Activated T-helper 2 cell treated with anti-CD3 and anti-CD28 coated beads, Interferon-gamma antibody, Interleukin-2, Interleukin-4, amounts not matched to agents 10 μg/mL and 5 μg/mL and 100 μg/mL, durations not matched to agents 14 hours and 24 hours and 36 hours (primary cell): ENCODE results near the gene POGZ. TPM values are rescaled to one million over a fixed set of nuclear protein-coding genes. Genes with fewer than 3 reads are reported as not detected.
A peak's percentile ranks its signal among the peaks of the same experiment; 100 is the strongest.
"Not testable (repeated sequence)": the region's sequence is repeated elsewhere in the genome, so short reads cannot be mapped to it uniquely, and the experiment has no call there.

Experiments used
- DNase-seq: peaks from one replicate; pipeline ENCODE4 v3.0.0; 2021; ENCODE audit warnings: low spot score
- H3K27ac Mint-ChIP-seq: one replicate; pipeline ENCODE4 v1.8.0; 2021; ENCODE audit warnings: mixed read lengths
- H3K27me3 Mint-ChIP-seq: one replicate; pipeline ENCODE4 v1.8.0; 2021; ENCODE audit warnings: low read depth, mixed read lengths
- H3K36me3 Mint-ChIP-seq: one replicate; pipeline ENCODE4 v1.8.0; 2021; ENCODE audit warnings: low read depth, mixed read lengths
- H3K4me1 Mint-ChIP-seq: one replicate; pipeline ENCODE4 v1.8.0; 2021; ENCODE audit warnings: low read depth, mixed read lengths
- H3K4me3 Mint-ChIP-seq: one replicate; pipeline ENCODE4 v1.8.0; 2021; ENCODE audit warnings: low read depth, mild to moderate bottlenecking, moderate library complexity, mixed read lengths
- H3K9me3 Mint-ChIP-seq: one replicate; pipeline ENCODE4 v1.8.0; 2021; ENCODE audit warnings: mixed read lengths
- intact Hi-C: fragments of 100-400 bp; cut with micrococcal nuclease; formaldehyde crosslinking; loops from one replicate; pipeline ENCODE4 v1.15.1; 2023
- total RNA-seq: library from RNA; stranded (reverse); gene quantifications from 2 replicates; pipeline ENCODE4 v1.2.3, GENCODE V29; 2022

Gene POGZ
- total RNA-seq, 1 donor from 2014 or later: 89.1 TPM

DNA sequence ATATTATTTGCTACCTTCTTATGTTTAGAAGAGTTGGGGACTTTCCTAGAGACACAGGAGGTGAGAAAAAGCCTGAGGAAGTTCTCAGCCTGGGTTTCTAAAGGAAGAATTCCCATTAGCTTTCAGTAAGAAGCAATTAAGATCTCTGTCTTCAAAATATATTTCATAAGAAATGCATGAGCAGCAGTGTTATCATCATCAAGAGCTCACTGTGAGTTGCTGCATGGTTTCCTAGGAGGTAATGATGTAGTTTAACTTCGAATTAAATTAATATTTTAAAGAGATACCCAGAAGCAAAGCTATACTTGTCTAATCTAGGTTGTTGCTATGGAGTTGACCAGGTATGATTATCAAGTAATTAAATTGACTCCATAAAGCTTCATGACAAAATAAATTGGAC, 5.7 kb upstream of the POGZ start:
- H3K27me3 Mint-ChIP-seq: peaks cover 25% of the 10 kb centered on the region
- H3K27ac Mint-ChIP-seq: no peak overlapping the region
- no peaks in the 10 kb centered on the region for H3K36me3 Mint-ChIP-seq
- no peak overlapping the region for H3K4me3 Mint-ChIP-seq
- H3K9me3 Mint-ChIP-seq: no peaks in the 10 kb centered on the region
- DNase-seq: no peak
- intact Hi-C loops: no loop called here
- no peaks in the 10 kb centered on the region for H3K4me1 Mint-ChIP-seq

DNA sequence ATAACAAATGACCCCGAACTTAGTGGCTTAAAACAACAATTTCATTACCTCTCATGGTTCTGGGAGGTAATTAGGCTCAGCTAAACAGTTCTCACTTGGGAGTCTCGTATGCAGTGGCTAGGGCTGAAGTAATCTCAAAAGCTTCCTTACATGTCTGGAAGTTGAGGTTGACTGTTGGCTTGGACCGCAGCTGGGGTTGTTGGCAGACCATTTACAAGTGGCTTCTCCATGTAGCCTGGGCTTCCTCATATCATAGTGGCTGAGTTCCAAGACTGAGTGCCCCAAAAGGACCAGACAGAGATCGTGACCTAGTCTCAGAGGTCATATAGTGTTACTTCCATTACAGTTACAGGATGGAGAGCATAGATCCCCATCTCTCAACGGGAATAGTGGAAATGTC, 2.4 kb upstream of the POGZ start:
- Mint-ChIP-seq H3K36me3 (peaks cover 5% of the 10 kb centered on the region), H3K9me3 (no peaks in the 10 kb centered on the region), H3K27ac (no peak overlapping the region), H3K27me3 (peaks cover 20% of the 10 kb centered on the region), H3K4me3 (no peak overlapping the region), H3K4me1 (peaks cover 12% of the 10 kb centered on the region)
- DNase-seq: no peak
- intact Hi-C loops: no loop called here

GRCh38 chr1:151458802-151459330, 428 bp downstream of the POGZ start:
- Mint-ChIP-seq H3K27ac (peak overlapping the region; percentile 81), H3K4me1 (peaks cover 17% of the 10 kb centered on the region), H3K36me3 (peaks cover 11% of the 10 kb centered on the region), H3K27me3 (peaks cover 8% of the 10 kb centered on the region), H3K4me3 (peak overlapping the region; percentile 79), H3K9me3 (no peaks in the 10 kb centered on the region)
- DNase-seq: peak; percentile 40
- intact Hi-C loops: loop anchor here (1.0 to 10.0 kb wide), 7 partner anchors 14 to 576 kb away; partner anchors contain the start of genes C2CD4D, CGN, RORC and S100A11

DNA sequence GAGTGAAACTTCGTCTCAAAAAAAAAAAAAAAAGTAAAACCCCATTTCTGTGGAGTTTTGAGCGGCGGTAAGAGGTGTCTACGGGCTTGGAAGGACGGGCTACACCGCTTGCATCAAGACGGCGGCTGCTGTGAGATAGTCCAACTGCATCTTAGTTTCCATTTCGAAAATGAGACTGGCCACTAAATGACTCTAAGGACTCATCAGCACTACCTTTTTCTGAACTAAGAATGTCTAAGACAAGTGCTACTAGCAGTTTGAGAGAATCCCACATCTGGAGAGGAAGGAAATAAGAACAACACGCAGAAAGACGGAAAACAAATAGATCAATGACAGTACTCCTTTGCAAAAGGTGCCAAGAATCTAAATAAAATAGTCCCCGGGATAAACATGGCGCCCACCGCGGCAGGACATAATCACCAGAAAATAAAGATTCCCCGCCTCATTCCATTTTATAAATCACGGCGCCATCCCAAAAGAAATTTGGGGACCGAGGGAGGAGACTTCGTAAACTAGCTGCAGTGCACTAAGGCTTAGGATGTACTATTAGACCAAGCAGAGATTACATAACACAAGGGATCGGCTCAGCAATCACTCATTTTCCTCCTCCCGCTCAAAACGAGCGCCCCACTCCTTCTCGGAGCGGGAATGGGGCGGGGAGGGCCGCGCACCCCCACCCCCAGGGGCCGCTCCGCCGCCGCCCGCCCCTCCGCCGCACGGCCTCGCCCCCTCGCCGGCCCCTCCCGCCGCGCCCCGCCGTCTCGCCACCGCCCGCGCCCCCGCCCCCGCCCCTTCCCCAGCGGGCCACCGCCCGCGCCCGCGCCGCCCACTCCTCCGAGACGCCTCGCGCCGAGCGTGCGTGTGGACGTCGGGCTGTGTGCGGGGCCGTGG, 1.1 kb downstream of the POGZ start:
- H3K9me3 Mint-ChIP-seq: no peaks in the 10 kb centered on the region
- H3K4me1 Mint-ChIP-seq: peaks cover 17% of the 10 kb centered on the region

DNA sequence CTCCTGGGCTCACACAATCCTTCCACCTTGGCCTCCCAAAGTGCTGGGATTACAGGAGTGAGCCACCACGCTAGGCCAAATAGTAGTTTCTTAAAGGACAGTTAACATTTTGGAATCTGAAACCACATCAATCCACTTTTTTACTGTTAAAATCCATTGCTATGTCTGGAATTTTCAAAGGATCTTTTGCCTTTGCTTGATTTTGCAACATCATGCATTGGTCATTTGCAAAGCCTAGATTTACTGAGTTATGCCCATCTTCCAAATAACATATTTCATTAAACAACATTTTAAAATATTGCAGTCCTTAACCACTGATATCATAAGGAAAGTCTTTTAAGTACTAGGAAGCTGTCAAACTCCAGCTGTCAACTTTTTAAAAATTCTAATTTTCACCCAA, 3.3 kb downstream of the POGZ start:
- Mint-ChIP-seq H3K9me3 (no peaks in the 10 kb centered on the region), H3K27me3 (no peaks in the 10 kb centered on the region), H3K4me1 (peaks cover 17% of the 10 kb centered on the region), H3K27ac (no peak overlapping the region), H3K4me3 (peak overlapping the region; percentile 8), H3K36me3 (peaks cover 14% of the 10 kb centered on the region)
- no peak for DNase-seq
- intact Hi-C loops: loop anchor here (5.0 to 10.0 kb wide), 4 partner anchors 56 to 579 kb away; partner anchors contain the start of genes C2CD4D, CGN, RORC and S100A11

More for the DNA sequence above, 1.1 kb downstream of the POGZ start:
- Mint-ChIP-seq H3K4me3 (peak overlapping the region; percentile 93), H3K36me3 (peaks cover 14% of the 10 kb centered on the region), H3K27me3 (peaks cover 7% of the 10 kb centered on the region), H3K27ac (peak overlapping the region; percentile 94)
- intact Hi-C loops: loop anchor here (2.0 to 10.0 kb wide), 6 partner anchors 13 to 577 kb away; partner anchors contain the start of genes C2CD4D, CGN, RORC and S100A11
- DNase-seq: peak; percentile 43

- peaks cover 17% of the 10 kb centered on the region for H3K36me3 Mint-ChIP-seq
- H3K4me1 Mint-ChIP-seq: peaks cover 17% of the 10 kb centered on the region
- H3K27me3 Mint-ChIP-seq: no peaks in the 10 kb centered on the region
- intact Hi-C loops: loop anchor here (5.0 to 10.0 kb wide), 4 partner anchors 57 to 580 kb away; partner anchors contain the start of genes C2CD4D, CGN, RORC and S100A11
- H3K4me3 Mint-ChIP-seq: no peak overlapping the region
- H3K27ac Mint-ChIP-seq: no peak overlapping the region
- DNase-seq: no peak
- no peaks in the 10 kb centered on the region for H3K9me3 Mint-ChIP-seq
Observed at GRCh38 chr1:151455231-151455630, 4.1 kb downstream of the POGZ start.

GRCh38 chr1:151447696-151448095, 11.6 kb downstream of the POGZ start:
- Mint-ChIP-seq H3K36me3 (peaks cover 5% of the 10 kb centered on the region), H3K4me1 (peaks cover 20% of the 10 kb centered on the region), H3K4me3 (no peak overlapping the region), H3K27me3 (no peaks in the 10 kb centered on the region), H3K9me3 (no peaks in the 10 kb centered on the region), H3K27ac (no peak overlapping the region)
- DNase-seq: no peak
- intact Hi-C loops: no loop called here

DNA sequence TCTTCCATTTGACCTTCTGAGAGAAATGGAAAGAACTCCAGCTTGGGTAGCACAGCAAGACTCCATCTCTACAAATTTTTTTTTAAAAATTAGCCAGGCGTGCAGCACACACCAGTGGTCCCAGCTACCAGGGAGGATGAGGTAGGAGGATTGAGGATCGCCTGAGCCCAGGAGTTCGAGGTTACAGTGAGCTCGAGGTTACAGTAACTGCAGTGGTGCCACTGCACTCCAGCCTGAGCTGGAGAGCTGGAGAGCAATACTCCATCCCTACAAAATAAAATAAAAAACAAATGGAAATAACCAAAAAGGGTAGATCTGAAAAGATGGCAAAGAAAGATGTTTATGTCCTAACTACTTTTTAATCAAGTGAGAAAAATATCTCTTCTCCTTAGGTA, 14.5 kb downstream of the POGZ start:
- no peaks in the 10 kb centered on the region for H3K27me3 Mint-ChIP-seq
- H3K4me3 Mint-ChIP-seq: no peak overlapping the region
- intact Hi-C loops: loop anchor here (1.0 to 5.0 kb wide), 5 partner anchors 9 to 290 kb away; partner anchors contain the start of genes CGN and POGZ
- peaks cover 33% of the 10 kb centered on the region for H3K4me1 Mint-ChIP-seq
- DNase-seq: no peak
- H3K27ac Mint-ChIP-seq: peak overlapping the region; percentile 16
- H3K36me3 Mint-ChIP-seq: peaks cover 22% of the 10 kb centered on the region
- no peaks in the 10 kb centered on the region for H3K9me3 Mint-ChIP-seq

- H3K36me3 Mint-ChIP-seq: peaks cover 22% of the 10 kb centered on the region
- H3K9me3 Mint-ChIP-seq: no peaks in the 10 kb centered on the region
- peak; percentile 58 for DNase-seq
- H3K4me1 Mint-ChIP-seq: peaks cover 39% of the 10 kb centered on the region
- peak overlapping the region; percentile 33 for H3K27ac Mint-ChIP-seq
- H3K27me3 Mint-ChIP-seq: no peaks in the 10 kb centered on the region
- no peak overlapping the region for H3K4me3 Mint-ChIP-seq
- intact Hi-C loops: loop anchor here (1.0 to 5.0 kb wide), 5 partner anchors 15 to 291 kb away; partner anchors contain the start of genes CGN and POGZ
Observed at GRCh38 chr1:151443846-151444782, 15.2 kb downstream of the POGZ start.

GRCh38 chr1:151437396-151437795, 21.9 kb downstream of the POGZ start:
- H3K27me3 Mint-ChIP-seq, intact Hi-C loops, H3K9me3 Mint-ChIP-seq, H3K4me3 Mint-ChIP-seq, H3K27ac Mint-ChIP-seq, DNase-seq: not testable (repeated sequence)
- Mint-ChIP-seq H3K36me3 (peaks cover 25% of the 10 kb centered on the region), H3K4me1 (peaks cover 27% of the 10 kb centered on the region)

- Mint-ChIP-seq H3K36me3 (peaks cover 23% of the 10 kb centered on the region), H3K27ac (no peak overlapping the region), H3K4me1 (peaks cover 27% of the 10 kb centered on the region), H3K4me3 (no peak overlapping the region), H3K27me3 (no peaks in the 10 kb centered on the region), H3K9me3 (no peaks in the 10 kb centered on the region)
- no peak for DNase-seq
- intact Hi-C loops: no loop called here
Observed at GRCh38 chr1:151436985-151437384, 22.3 kb downstream of the POGZ start.

- Mint-ChIP-seq H3K4me1 (peaks cover 16% of the 10 kb centered on the region), H3K36me3 (peaks cover 14% of the 10 kb centered on the region), H3K27me3 (no peaks in the 10 kb centered on the region), H3K9me3 (no peaks in the 10 kb centered on the region), H3K27ac (no peak overlapping the region), H3K4me3 (no peak overlapping the region)
- DNase-seq: no peak
- intact Hi-C loops: no loop called here
Observed at GRCh38 chr1:151435174-151435573, 24.1 kb downstream of the POGZ start.
